ENCODE data around the gene TSR1. TPM values are rescaled to one million over a fixed set of nuclear protein-coding genes. Genes with fewer than 3 reads are reported as not detected.

Gene TSR1
- total RNA-seq, 3 donors from 2014 or later = 143 to 159 (median 156) TPM

Other genes with a start within 250 kb of the TSR1 start
- 10 to 100 TPM; 27.9 to 36.1 (median 30.7) TPM for gene SMG6, start 32.7 kb downstream of the TSR1 start, total RNA-seq
- gene SRR, start 32.5 kb downstream of the TSR1 start, total RNA-seq = 1 to 10 TPM; 2.5 to 6.5 (median 6.1) TPM
- 10 to 100 TPM; 40.1 to 41.3 (median 40.6) TPM for gene SGSM2, start 1.0 kb upstream of the TSR1 start, total RNA-seq
- gene MNT, start 64.6 kb upstream of the TSR1 start, total RNA-seq = 10 to 100 TPM; 27.8 to 30.7 (median 29.5) TPM
- gene METTL16, start 175.4 kb upstream of the TSR1 start, total RNA-seq = 10 to 100 TPM; 69.7 to 73.9 (median 70.0) TPM

Measured in activated T-cell treated with anti-CD3 and anti-CD28 coated beads, Interleukin-2, amount 50 U/mL, for 4 hours (primary cell).